GM12878 (cell line): ENCODE results near the gene STK32A. TPM values are rescaled to one million over a fixed set of nuclear protein-coding genes. Genes with fewer than 3 reads are reported as not detected.

Source experiments
- ATAC-seq: fragments of 200-7000 bp; cut with Tn5 transposase; 3 replicates; pipeline ENCODE4 v1.9.1; 2020; ENCODE audit warnings: mild to moderate bottlenecking, moderate library complexity
- BruUV-seq: library from RNA; stranded (reverse); fragments of 400-500 nt; replicated peaks from 2 replicates; lab custom pipeline; 2021; lab: Mats Ljungman, UMichigan
- CTCF ChIA-PET: fragments of 300-600 bp; sonication (Branson Sonifier 250); formaldehyde crosslinking; extraction: SDS; loops from one replicate; lab custom pipeline; 2021; ENCODE audit warnings: inconsistent platforms; lab: Yijun Ruan, JAX
- POLR2A ChIA-PET: fragments of 350-600 bp; formaldehyde crosslinking; extraction: SDS; loops from one replicate; lab custom pipeline; 2021; ENCODE audit warnings: inconsistent platforms; lab: Charles Lee
- RAD21 ChIA-PET: fragments of 300-600 bp; sonication (Branson Sonifier 250); formaldehyde crosslinking; loops from one replicate; lab custom pipeline; 2023; ENCODE audit warnings: antibody characterized with exemption; ENCODE audit not compliant: unreplicated experiment; lab: Charles Lee
- SMC1A ChIA-PET: fragments of 300-600 bp; sonication (Branson Sonifier 250); formaldehyde crosslinking; loops from one replicate; lab custom pipeline; 2023; ENCODE audit not compliant: unreplicated experiment, uncharacterized antibody; lab: Charles Lee
- DNase-seq: peaks from one replicate; pipeline ENCODE4 v3.0.0-alpha.2; 2011; ENCODE audit warnings: low read depth, low spot score
- FAIRE-seq: peaks from 3 replicates; lab custom pipeline; 2011; peaks lifted over from hg19 to GRCh38; lab: Jason Lieb, UNC
- H2AFZ ChIP-seq: 2 replicates; pipeline ENCODE4 v1.6.0; 2011; ENCODE audit warnings: low read depth, low read length, control low read depth; ENCODE audit not compliant: control insufficient read depth
- H3K27ac ChIP-seq: 2 replicates; pipeline ENCODE4 v1.5.1; 2011; ENCODE audit warnings: control low read depth; ENCODE audit not compliant: control insufficient read depth, insufficient read depth
- H3K27me3 ChIP-seq, 2 experiments: replicated peaks in 1 of 2; 2 replicates each; pipeline versions ENCODE4 v1.6.0 to v1.6.1; 2011; ENCODE audit warnings: low read length in 1 of 2; ENCODE audit not compliant: control insufficient read depth in 2 of 2, insufficient read depth in 2 of 2
- H3K36me3 ChIP-seq, 2 experiments: 2 replicates each; pipeline ENCODE4 v1.5.1; 2011; ENCODE audit warnings: low read length in 1 of 2; ENCODE audit not compliant: control insufficient read depth in 2 of 2, insufficient read depth in 2 of 2
- H3K4me1 ChIP-seq: 2 replicates; pipeline ENCODE4 v1.6.1; 2011; ENCODE audit warnings: mild to moderate bottlenecking, low read length, moderate library complexity, mixed read lengths; ENCODE audit not compliant: control insufficient read depth, insufficient read depth
- H3K4me2 ChIP-seq: 2 replicates; pipeline ENCODE4 v1.6.0; 2011; ENCODE audit warnings: control low read depth; ENCODE audit not compliant: control insufficient read depth, insufficient read depth
- H3K4me3 ChIP-seq: fragments of 200-600 bp; sonication (generic); 2 replicates; pipeline ENCODE4 v1.5.1; 2016
- H3K79me2 ChIP-seq: 2 replicates; pipeline ENCODE4 v1.6.0; 2011; ENCODE audit warnings: low read length; ENCODE audit not compliant: control insufficient read depth, insufficient read depth
- H3K9ac ChIP-seq: 2 replicates; pipeline ENCODE4 v1.8.0; 2011; ENCODE audit warnings: low read length, control low read depth, mixed read lengths; ENCODE audit not compliant: control insufficient read depth, insufficient read depth
- H3K9me3 ChIP-seq: replicated peaks from 3 replicates; pipeline ENCODE4 v1.5.1; 2011; ENCODE audit warnings: mild to moderate bottlenecking, low read length; ENCODE audit not compliant: control insufficient read depth, insufficient read depth
- H4K20me1 ChIP-seq: 2 replicates; pipeline ENCODE4 v1.6.0; 2011; ENCODE audit not compliant: control insufficient read depth, insufficient read depth
- BMI1 ChIP-seq: fragments of 450-650 bp; IDR thresholded peaks from 2 replicates; pipeline ENCODE4 v1.6.1; 2016; ENCODE audit warnings: mild to moderate bottlenecking, moderate library complexity, borderline replicate concordance
- FOXM1 ChIP-seq: IDR thresholded peaks from 2 replicates; pipeline ENCODE4 v1.6.1; 2012; ENCODE audit warnings: low read depth, mild to moderate bottlenecking, inconsistent platforms, low read length, moderate library complexity
- HDAC2 ChIP-seq: fragments of 200-600 bp; sonication (generic); IDR thresholded peaks from 2 replicates; pipeline ENCODE4 v1.6.1; 2017
- IKZF1 ChIP-seq: fragments of 450-650 bp; conservative IDR thresholded peaks from 2 replicates; pipeline ENCODE4 v1.6.1; 2017; ENCODE audit warnings: antibody characterized with exemption, mild to moderate bottlenecking
- KLF5 ChIP-seq: fragments of 450-650 bp; IDR thresholded peaks from 2 replicates; pipeline ENCODE4 v1.6.1; 2014; ENCODE audit warnings: mild to moderate bottlenecking; ENCODE audit not compliant: partially characterized antibody
- MEF2B ChIP-seq: fragments of 450-650 bp; IDR thresholded peaks from 2 replicates; pipeline ENCODE4 v1.6.1; 2018; ENCODE audit warnings: mild to moderate bottlenecking, moderate library complexity; ENCODE audit not compliant: partially characterized antibody, poor library complexity, severe bottlenecking
- NBN ChIP-seq: fragments of 450-650 bp; IDR thresholded peaks from 2 replicates; pipeline ENCODE4 v1.6.1; 2016
- POLR2AphosphoS5 ChIP-seq: IDR thresholded peaks from 2 replicates; pipeline ENCODE4 v1.6.1; 2011; ENCODE audit warnings: mild to moderate bottlenecking, low read length, inconsistent platforms
- SMC3 ChIP-seq: IDR thresholded peaks from 2 replicates; pipeline ENCODE4 v1.6.1; 2011; ENCODE audit warnings: low read length, improper control_type of control experiment, borderline replicate concordance
- STAT1 ChIP-seq: fragments of 450-650 bp; conservative IDR thresholded peaks from 2 replicates; pipeline ENCODE4 v1.6.1; 2014; ENCODE audit warnings: antibody characterized with exemption, mild to moderate bottlenecking
- ZNF622 ChIP-seq: fragments of 450-650 bp; IDR thresholded peaks from 2 replicates; pipeline ENCODE4 v1.6.1; 2017; ENCODE audit warnings: mild to moderate bottlenecking, inconsistent platforms
- in situ Hi-C: fragments of 300-500 bp; cut with MboI; formaldehyde crosslinking; loops from 9 replicates; pipeline ENCODE4 v1.14.3; 2018; ENCODE audit warnings: mixed read lengths
- intact Hi-C: fragments of 100-400 bp; cut with micrococcal nuclease; formaldehyde crosslinking; loops from one replicate; pipeline ENCODE4 v1.14.2; 2022; ENCODE audit not compliant: unreplicated experiment
- polyA plus RNA-seq, 11 experiments: library from polyadenylated mRNA; depleted of rRNA in 4 of 11; unstranded in 6 of 11; stranded (reverse) in 5 of 11; fragments of >200 nt; fragmentation: Nextera tagmentation in 4 of 11; fragmentation: Illumina TruSeq in 1 of 11; extraction: Ambion mirVana in 4 of 11; extraction: Trizol in 1 of 11; gene quantifications; 1 replicate in 1 of 11; 2 replicates in 10 of 11; pipeline versions ENCODE4 v1.2.1 to v1.2.3, GENCODE V29; 2011 to 2016; ENCODE audit warnings: inconsistent platforms in 2 of 11, missing spikeins in 2 of 11, low read depth in 1 of 11
- total RNA-seq, 4 experiments: library from RNA; depleted of rRNA in 3 of 4; stranded (reverse); fragments of >200 nt in 3 of 4; fragmentation: Illumina TruSeq in 1 of 4; extraction: Trizol in 1 of 4; gene quantifications; 2 replicates each; pipeline versions ENCODE4 v1.2.1 to v1.2.3, GENCODE V29; 2013 to 2021
- TF ChIP-seq, protein P1 (sequence below): IDR thresholded peaks from 2 replicates; pipeline ENCODE4 v1.6.1; 2012; ENCODE audit warnings: low read depth, low read length, improper control_type of control experiment
- TF ChIP-seq, protein P2 (sequence below): fragments of 450-650 bp; IDR thresholded peaks from 2 replicates; pipeline ENCODE4 v1.6.1; 2017; ENCODE audit warnings: mild to moderate bottlenecking
- TF ChIP-seq, protein P3 (sequence below): IDR thresholded peaks from 2 replicates; pipeline ENCODE4 v1.6.1; 2012; ENCODE audit warnings: low read length, inconsistent platforms
- TF ChIP-seq, protein P4 (sequence below): fragments of 450-650 bp; IDR thresholded peaks from 2 replicates; pipeline ENCODE4 v1.6.1; 2017; ENCODE audit warnings: antibody characterized with exemption, mild to moderate bottlenecking, moderate library complexity

The STK32A gene
- total and polyA plus RNA-seq, 10 of the 15 experiments (the other 5 are each of a cell fraction or from before 2014, with no cell fraction given): under 0.01 to 0.10 TPM; not detected in 8

DNA sequence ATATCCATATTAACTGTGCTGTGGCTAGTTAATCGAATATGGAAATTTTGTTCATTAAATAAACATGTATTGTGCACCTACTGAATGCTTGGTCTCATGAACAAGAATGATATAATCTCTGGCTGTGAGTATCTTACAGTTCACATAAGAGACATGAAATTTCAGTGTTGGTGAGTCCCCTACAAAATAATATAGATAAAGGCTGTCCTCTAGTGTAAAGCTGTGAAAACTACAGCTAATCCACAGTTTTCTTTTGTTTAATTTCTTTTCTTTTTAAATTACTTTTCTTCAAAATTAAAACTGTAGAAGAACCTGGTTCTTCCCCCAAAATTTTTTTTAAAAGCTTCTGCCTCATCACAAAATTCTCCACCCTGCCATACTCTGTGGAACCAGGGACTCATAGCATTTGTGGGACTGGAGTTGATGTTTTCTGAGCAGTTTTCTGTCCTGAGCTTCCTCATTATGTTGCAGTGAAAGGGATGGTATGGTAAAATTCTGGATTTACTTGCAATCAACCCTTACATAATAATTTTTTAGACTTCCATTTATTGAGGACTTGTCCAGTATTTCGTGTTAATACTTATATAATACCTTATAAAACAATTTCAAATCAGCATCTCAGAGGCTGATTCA is 135.0 kb downstream of the STK32A start (continued):
- TF ChIP-seq, protein P1, sequence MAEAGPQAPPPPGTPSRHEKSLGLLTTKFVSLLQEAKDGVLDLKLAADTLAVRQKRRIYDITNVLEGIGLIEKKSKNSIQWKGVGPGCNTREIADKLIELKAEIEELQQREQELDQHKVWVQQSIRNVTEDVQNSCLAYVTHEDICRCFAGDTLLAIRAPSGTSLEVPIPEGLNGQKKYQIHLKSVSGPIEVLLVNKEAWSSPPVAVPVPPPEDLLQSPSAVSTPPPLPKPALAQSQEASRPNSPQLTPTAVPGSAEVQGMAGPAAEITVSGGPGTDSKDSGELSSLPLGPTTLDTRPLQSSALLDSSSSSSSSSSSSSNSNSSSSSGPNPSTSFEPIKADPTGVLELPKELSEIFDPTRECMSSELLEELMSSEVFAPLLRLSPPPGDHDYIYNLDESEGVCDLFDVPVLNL: no peak
- TF ChIP-seq NBN (no peak), STAT1 (no peak), MEF2B (no peak), SMC3 (peak; percentile 31; the same call in 1 of the 2 replicates)
- TF ChIP-seq, protein P2, sequence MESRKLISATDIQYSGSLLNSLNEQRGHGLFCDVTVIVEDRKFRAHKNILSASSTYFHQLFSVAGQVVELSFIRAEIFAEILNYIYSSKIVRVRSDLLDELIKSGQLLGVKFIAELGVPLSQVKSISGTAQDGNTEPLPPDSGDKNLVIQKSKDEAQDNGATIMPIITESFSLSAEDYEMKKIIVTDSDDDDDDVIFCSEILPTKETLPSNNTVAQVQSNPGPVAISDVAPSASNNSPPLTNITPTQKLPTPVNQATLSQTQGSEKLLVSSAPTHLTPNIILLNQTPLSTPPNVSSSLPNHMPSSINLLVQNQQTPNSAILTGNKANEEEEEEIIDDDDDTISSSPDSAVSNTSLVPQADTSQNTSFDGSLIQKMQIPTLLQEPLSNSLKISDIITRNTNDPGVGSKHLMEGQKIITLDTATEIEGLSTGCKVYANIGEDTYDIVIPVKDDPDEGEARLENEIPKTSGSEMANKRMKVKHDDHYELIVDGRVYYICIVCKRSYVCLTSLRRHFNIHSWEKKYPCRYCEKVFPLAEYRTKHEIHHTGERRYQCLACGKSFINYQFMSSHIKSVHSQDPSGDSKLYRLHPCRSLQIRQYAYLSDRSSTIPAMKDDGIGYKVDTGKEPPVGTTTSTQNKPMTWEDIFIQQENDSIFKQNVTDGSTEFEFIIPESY: no peak

DNA sequence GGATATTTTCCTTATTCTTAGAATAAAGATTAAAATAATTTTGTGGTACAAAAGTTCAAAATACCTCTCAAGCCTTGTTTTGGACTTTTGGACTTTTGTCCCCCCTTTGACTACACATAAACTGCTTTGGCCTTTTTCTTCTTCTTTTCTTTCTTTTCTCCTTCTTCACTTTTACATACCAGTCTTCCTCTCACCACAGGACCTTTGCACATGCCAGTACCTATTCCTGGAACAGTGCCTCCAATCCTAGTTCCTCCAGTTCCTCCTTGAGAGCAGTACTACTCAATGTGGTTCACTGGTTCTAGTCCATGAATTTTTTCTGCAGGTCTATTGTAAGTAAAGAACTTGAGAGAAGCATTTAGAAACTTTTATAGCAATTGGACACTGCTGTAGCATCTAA is 136.5 kb downstream of the STK32A start:
- no peaks in the 10 kb centered on the region for H3K79me2 ChIP-seq
- H3K4me1 ChIP-seq: no peaks in the 10 kb centered on the region
- no peak overlapping the region for H3K4me2 ChIP-seq
- no peak overlapping the region for H3K4me3 ChIP-seq
- H3K9ac ChIP-seq: no peak overlapping the region
- CTCF ChIA-PET: interaction anchor here (4.0 kb wide), 1 partner anchor 183 kb away, joined by 27 read pairs; no protein-coding TSS in a partner anchor
- in situ Hi-C loops (no loop called here), intact Hi-C loops (no loop called here)
- H3K27ac ChIP-seq: no peak overlapping the region
- no peaks in the 10 kb centered on the region; a peak in 1 of 4 replicates for H3K27me3 ChIP-seq
- FAIRE-seq (no peak), ATAC-seq (no peak), DNase-seq (no peak)
- no peaks in the 10 kb centered on the region for H4K20me1 ChIP-seq
- SMC1A ChIA-PET: interaction anchor here (0.8 to 1.4 kb wide), 3 partner anchors 11 to 207 kb away, joined by 3 to 4 read pairs (median 4); no protein-coding TSS in a partner anchor
- RAD21 ChIA-PET: interaction anchor here (1.4 kb wide), 1 partner anchor 147 kb away, joined by 5 read pairs; no protein-coding TSS in a partner anchor
- BruUV-seq: no TSS peak
- H2AFZ ChIP-seq: no peak overlapping the region
- H3K9me3 ChIP-seq: no peaks in the 10 kb centered on the region
- no peaks in the 10 kb centered on the region for H3K36me3 ChIP-seq
- POLR2A ChIA-PET: no interaction called here
- TF ChIP-seq POLR2AphosphoS5: no peak
- no peak for TF ChIP-seq BMI1
- TF ChIP-seq, protein P3, sequence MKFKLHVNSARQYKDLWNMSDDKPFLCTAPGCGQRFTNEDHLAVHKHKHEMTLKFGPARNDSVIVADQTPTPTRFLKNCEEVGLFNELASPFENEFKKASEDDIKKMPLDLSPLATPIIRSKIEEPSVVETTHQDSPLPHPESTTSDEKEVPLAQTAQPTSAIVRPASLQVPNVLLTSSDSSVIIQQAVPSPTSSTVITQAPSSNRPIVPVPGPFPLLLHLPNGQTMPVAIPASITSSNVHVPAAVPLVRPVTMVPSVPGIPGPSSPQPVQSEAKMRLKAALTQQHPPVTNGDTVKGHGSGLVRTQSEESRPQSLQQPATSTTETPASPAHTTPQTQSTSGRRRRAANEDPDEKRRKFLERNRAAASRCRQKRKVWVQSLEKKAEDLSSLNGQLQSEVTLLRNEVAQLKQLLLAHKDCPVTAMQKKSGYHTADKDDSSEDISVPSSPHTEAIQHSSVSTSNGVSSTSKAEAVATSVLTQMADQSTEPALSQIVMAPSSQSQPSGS: no peak
- no peak for TF ChIP-seq STAT1
- no peak for TF ChIP-seq ZNF622
- no peak for TF ChIP-seq FOXM1
- TF ChIP-seq NBN: no peak
- TF ChIP-seq IKZF1: no peak
- no peak for TF ChIP-seq KLF5
- no peak for TF ChIP-seq HDAC2
- TF ChIP-seq, protein P4, sequence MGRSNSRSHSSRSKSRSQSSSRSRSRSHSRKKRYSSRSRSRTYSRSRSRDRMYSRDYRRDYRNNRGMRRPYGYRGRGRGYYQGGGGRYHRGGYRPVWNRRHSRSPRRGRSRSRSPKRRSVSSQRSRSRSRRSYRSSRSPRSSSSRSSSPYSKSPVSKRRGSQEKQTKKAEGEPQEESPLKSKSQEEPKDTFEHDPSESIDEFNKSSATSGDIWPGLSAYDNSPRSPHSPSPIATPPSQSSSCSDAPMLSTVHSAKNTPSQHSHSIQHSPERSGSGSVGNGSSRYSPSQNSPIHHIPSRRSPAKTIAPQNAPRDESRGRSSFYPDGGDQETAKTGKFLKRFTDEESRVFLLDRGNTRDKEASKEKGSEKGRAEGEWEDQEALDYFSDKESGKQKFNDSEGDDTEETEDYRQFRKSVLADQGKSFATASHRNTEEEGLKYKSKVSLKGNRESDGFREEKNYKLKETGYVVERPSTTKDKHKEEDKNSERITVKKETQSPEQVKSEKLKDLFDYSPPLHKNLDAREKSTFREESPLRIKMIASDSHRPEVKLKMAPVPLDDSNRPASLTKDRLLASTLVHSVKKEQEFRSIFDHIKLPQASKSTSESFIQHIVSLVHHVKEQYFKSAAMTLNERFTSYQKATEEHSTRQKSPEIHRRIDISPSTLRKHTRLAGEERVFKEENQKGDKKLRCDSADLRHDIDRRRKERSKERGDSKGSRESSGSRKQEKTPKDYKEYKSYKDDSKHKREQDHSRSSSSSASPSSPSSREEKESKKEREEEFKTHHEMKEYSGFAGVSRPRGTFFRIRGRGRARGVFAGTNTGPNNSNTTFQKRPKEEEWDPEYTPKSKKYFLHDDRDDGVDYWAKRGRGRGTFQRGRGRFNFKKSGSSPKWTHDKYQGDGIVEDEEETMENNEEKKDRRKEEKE: no peak
